Peyer's patch (tissue), 4 donors: Measurements from ENCODE around the gene C6orf58. TPM values are rescaled to one million over a fixed set of nuclear protein-coding genes. Genes with fewer than 3 reads are reported as not detected.
"Not testable (repeated sequence)": the region's sequence is repeated elsewhere in the genome, so short reads cannot be mapped to it uniquely, and the experiment has no call there.

ENCODE experiments used
- DNase-seq, 3 donors: peaks; one replicate each; pipeline ENCODE4 v3.0.0-alpha.2; 2017 to 2019
- H3K27ac ChIP-seq, 4 donors: fragments of 200-600 bp; sonication (generic); one replicate each; pipeline ENCODE4 v1.5.1; 2016 to 2019
- H3K27me3 ChIP-seq, 2 donors: fragments of 200-600 bp; sonication (generic); one replicate each; pipeline ENCODE4 v1.5.1; 2019
- H3K36me3 ChIP-seq, 3 donors: fragments of 200-600 bp; sonication (generic); one replicate each; pipeline ENCODE4 v1.5.1; 2016 to 2019
- H3K4me1 ChIP-seq, 4 donors: fragments of 200-600 bp; sonication (generic); one replicate each; pipeline ENCODE4 v1.5.1; 2016 to 2019
- H3K4me3 ChIP-seq, 4 donors: fragments of 200-600 bp; sonication (generic); 1 replicate in 3 of 4; 2 replicates in 1 of 4; pipeline ENCODE4 v1.5.1; 2016 to 2019; ENCODE audit warnings: mild to moderate bottlenecking in 1 of 4
- H3K9me3 ChIP-seq, 4 donors: fragments of 200-600 bp; sonication (generic); one replicate each; pipeline ENCODE4 v1.5.1; 2016 to 2019; ENCODE audit warnings: mild to moderate bottlenecking in 1 of 4
- POLR2A ChIP-seq, 2 donors: fragments of 450-650 bp; IDR thresholded peaks; one replicate each; pipeline ENCODE4 v1.5.1; 2017; ENCODE audit warnings: antibody characterized with exemption in 2 of 2, mild to moderate bottlenecking in 2 of 2, moderate library complexity in 2 of 2
- total RNA-seq, 4 donors: library from RNA; depleted of rRNA; stranded (reverse); fragments of >200 nt; gene quantifications; one replicate each; pipeline ENCODE4 v1.1.0, GENCODE V29; 2016
- TF ChIP-seq, protein P1 (sequence below), 6 experiments: fragments of 450-650 bp in 4 of 6; fragments of 200-600 bp in 2 of 6; sonication (generic) in 1 of 6; IDR thresholded peaks; one replicate each; pipeline ENCODE4 v1.5.1; 2017 to 2019; ENCODE audit warnings: antibody characterized with exemption in 6 of 6, mild to moderate bottlenecking in 3 of 6, moderate library complexity in 1 of 6

Gene C6orf58
- total RNA-seq, 4 donors from 2014 or later = not detected

DNA sequence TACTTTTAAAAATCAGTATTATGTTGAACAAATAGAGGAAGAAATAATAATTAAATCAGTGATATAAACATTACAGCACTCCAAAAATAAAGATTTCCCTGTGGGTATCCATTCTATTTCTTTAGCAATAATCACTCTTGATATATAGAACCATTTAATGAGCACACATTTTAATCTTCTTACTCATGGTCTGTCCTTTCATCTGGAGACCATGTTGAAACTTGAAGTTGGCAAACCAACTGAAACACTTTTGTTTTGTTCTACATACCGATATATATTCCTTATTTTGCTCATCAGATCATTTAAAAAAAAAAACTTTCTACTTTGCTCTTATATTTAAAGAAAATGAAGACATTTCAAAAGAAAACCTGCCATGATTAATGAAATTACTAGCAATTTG, 13.4 kb downstream of the C6orf58 start:
- no peaks in the 10 kb centered on the region for H3K9me3 ChIP-seq

DNA sequence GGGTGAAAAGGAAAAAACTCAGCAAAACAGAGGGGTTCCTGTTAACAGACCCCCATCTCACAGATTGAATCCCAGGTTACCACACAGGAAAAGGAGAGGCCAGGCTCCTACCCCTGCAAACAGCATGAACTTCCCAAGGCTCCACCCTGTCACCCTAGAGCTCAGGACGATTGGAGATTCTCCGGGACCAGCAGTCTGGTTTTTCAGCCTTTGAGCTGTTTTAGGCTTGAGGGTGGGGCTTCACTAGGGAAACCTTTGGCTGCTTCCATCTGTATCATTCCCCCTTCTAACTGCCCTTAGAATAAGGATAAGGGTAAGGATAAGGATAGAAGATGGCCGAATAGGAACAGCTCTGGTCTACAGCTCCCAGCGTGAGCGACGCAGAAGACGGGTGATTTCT, 16.0 kb downstream of the C6orf58 start:
- Histone ChIP-seq H3K27ac (no peak overlapping the region), H3K36me3 (no peaks in the 10 kb centered on the region), H3K27me3 (no peaks in the 10 kb centered on the region), H3K4me3 (no peak overlapping the region), H3K4me1 (no peaks in the 10 kb centered on the region), H3K9me3 (no peaks in the 10 kb centered on the region)
- no peak for DNase-seq
- TF ChIP-seq POLR2A (IDR thresholded peaks at IDR 0.05) = no peak
- TF ChIP-seq, protein P1, sequence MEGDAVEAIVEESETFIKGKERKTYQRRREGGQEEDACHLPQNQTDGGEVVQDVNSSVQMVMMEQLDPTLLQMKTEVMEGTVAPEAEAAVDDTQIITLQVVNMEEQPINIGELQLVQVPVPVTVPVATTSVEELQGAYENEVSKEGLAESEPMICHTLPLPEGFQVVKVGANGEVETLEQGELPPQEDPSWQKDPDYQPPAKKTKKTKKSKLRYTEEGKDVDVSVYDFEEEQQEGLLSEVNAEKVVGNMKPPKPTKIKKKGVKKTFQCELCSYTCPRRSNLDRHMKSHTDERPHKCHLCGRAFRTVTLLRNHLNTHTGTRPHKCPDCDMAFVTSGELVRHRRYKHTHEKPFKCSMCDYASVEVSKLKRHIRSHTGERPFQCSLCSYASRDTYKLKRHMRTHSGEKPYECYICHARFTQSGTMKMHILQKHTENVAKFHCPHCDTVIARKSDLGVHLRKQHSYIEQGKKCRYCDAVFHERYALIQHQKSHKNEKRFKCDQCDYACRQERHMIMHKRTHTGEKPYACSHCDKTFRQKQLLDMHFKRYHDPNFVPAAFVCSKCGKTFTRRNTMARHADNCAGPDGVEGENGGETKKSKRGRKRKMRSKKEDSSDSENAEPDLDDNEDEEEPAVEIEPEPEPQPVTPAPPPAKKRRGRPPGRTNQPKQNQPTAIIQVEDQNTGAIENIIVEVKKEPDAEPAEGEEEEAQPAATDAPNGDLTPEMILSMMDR (IDR thresholded peaks at IDR 0.05) = no peak

More for the DNA sequence above, 13.4 kb downstream of the C6orf58 start:
- no peak for TF ChIP-seq POLR2A (IDR thresholded peaks at IDR 0.05)
- TF ChIP-seq, protein P1 (IDR thresholded peaks at IDR 0.05) = no peak
- H3K36me3 ChIP-seq = no peaks in the 10 kb centered on the region
- no peak overlapping the region for H3K4me3 ChIP-seq
- no peaks in the 10 kb centered on the region for H3K4me1 ChIP-seq
- no peaks in the 10 kb centered on the region for H3K27me3 ChIP-seq
- H3K27ac ChIP-seq = no peak overlapping the region
- no peak for DNase-seq

DNA sequence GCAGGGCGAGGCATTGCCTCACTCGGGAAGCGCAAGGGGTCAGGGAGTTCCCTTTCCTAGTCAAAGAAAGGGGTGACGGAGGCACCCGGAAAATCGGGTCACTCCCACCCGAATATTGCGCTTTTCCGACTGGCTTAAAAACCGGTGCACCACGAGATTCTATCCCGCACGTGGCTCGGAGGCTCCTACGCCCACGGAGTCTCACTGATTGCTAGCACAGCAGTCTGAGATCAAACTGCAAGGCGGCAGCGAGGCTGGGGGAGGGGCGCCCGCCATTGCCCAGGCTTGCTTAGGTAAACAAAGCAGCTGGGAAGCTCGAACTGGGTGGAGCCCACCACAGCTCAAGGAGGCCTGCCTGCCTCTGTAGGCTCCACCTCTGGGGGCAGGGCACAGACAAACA, 16.5 kb downstream of the C6orf58 start:
- not testable (repeated sequence) for H3K4me1 ChIP-seq, H3K27ac ChIP-seq, H3K36me3 ChIP-seq, H3K9me3 ChIP-seq, H3K27me3 ChIP-seq, DNase-seq, H3K4me3 ChIP-seq

DNA sequence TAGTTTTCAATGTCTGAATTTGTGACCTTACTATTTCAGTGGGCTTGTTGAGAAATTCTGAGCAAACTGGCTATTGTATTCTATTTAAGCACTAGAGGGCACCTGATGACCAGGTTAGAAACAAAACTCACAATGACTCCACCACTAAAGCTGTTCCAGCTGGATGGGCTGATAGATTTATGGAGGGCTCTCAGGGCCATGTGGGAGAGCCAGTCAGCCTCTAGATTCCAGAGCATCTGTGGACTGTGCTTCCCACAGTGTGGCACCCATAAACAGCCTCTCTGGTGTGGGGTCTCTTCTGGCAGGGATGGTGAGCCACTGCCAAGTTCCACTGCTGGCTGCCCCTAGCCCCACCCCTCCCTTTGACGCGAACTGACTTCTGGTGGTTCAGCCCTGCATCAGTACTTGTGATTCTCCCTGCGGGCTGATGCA, 29.2 kb downstream of the C6orf58 start:
- H3K27me3 ChIP-seq = no peaks in the 10 kb centered on the region
- H3K4me1 ChIP-seq = no peaks in the 10 kb centered on the region
- no peak overlapping the region for H3K4me3 ChIP-seq
- no peaks in the 10 kb centered on the region for H3K36me3 ChIP-seq
- no peak for DNase-seq
- no peaks in the 10 kb centered on the region for H3K9me3 ChIP-seq
- TF ChIP-seq, protein P1 (IDR thresholded peaks at IDR 0.05) = peak in 4 of 6 experiments; percentile 4 to 29 (median 18)
- TF ChIP-seq POLR2A (IDR thresholded peaks at IDR 0.05) = no peak
- H3K27ac ChIP-seq = no peak overlapping the region

DNA sequence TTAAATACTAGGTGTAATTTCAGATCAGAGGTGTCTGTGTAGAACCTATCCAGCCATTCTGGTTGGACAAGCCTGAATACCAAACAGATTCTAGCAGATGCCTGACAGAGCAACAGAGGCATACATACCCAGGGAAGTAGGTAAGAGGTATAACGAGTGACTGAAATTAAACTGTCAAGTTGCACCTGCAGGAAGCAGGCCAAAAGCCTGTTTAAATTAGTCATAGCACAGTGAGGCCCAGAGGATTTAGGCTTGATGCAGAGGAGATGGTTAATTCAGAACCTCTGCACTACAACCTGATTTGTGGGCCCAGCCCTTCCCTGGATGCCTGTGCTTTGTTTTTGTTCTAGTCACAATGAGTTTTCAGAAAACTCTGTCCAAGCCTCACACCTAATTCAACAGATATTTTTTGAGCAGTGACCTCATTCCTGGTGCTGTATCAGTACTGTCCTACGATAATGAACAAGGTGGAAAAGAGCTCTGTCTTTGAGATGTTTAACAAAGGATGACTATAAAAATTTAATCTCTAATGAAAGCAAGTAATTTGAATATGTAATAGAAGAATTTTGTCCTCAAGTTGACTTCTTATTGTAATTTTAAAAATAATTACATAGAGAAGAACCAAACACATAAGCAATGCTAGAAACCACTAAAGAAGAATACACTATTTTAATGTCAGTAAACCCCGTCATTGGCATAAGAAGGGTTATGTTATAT, 31.7 kb downstream of the C6orf58 start:
- no peak for TF ChIP-seq POLR2A (IDR thresholded peaks at IDR 0.05)
- TF ChIP-seq, protein P1 (IDR thresholded peaks at IDR 0.05) = no peak
- Histone ChIP-seq H3K4me1 (no peaks in the 10 kb centered on the region), H3K4me3 (no peak overlapping the region), H3K27ac (no peak overlapping the region), H3K36me3 (no peaks in the 10 kb centered on the region), H3K9me3 (no peaks in the 10 kb centered on the region), H3K27me3 (no peaks in the 10 kb centered on the region)
- no peak for DNase-seq

DNA sequence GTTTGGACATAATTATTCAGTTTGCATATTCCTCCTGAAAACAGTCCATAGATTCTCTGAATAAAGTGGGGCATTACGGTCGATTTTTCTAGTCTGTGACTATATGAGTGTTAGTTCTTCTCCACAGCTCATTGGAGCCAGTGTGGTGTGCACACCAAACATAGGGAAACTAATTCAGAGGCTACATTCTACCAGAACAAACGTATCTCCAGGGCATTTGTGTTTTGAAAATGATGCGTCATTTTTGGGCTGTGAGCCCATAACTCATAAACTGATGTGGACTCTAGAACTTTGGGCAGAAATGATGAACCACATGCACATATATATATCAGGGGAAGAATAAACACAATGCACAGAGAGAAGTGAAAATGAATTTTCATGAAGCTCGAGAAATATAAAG, 41.8 kb downstream of the C6orf58 start:
- no peaks in the 10 kb centered on the region for H3K9me3 ChIP-seq
- no peaks in the 10 kb centered on the region for H3K36me3 ChIP-seq
- TF ChIP-seq, protein P1 (IDR thresholded peaks at IDR 0.05) = no peak
- TF ChIP-seq POLR2A (IDR thresholded peaks at IDR 0.05) = no peak
- no peaks in the 10 kb centered on the region for H3K4me1 ChIP-seq
- no peak overlapping the region for H3K4me3 ChIP-seq
- no peaks in the 10 kb centered on the region for H3K27me3 ChIP-seq
- no peak for DNase-seq
- H3K27ac ChIP-seq = no peak overlapping the region
